KOPT-K1 (cell line): ENCODE measurements around the gene ACOX3.
"Not testable (repeated sequence)": the region's sequence is repeated elsewhere in the genome, so short reads cannot be mapped to it uniquely, and the experiment has no call there.

Source experiments
- H3K27ac ChIP-seq: fragments of 200-600 bp; sonication (generic); 2 replicates; pipeline ENCODE4 v1.5.1; 2016; ENCODE audit warnings: antibody characterized with exemption, mild to moderate bottlenecking, low read depth, low read length; ENCODE audit not compliant: poor library complexity, severe bottlenecking
- H3K36me3 ChIP-seq: fragments of 200-600 bp; sonication (generic); 2 replicates; pipeline ENCODE4 v1.5.1; 2017; ENCODE audit warnings: antibody characterized with exemption, mild to moderate bottlenecking, low read length, moderate library complexity; ENCODE audit not compliant: insufficient read depth
- H3K9me3 ChIP-seq: fragments of 200-600 bp; sonication (generic); 2 replicates; pipeline ENCODE4 v1.5.1; 2017; ENCODE audit warnings: antibody characterized with exemption, low read length, mild to moderate bottlenecking; ENCODE audit not compliant: insufficient read depth, poor library complexity, severe bottlenecking

Gene ACOX3

DNA sequence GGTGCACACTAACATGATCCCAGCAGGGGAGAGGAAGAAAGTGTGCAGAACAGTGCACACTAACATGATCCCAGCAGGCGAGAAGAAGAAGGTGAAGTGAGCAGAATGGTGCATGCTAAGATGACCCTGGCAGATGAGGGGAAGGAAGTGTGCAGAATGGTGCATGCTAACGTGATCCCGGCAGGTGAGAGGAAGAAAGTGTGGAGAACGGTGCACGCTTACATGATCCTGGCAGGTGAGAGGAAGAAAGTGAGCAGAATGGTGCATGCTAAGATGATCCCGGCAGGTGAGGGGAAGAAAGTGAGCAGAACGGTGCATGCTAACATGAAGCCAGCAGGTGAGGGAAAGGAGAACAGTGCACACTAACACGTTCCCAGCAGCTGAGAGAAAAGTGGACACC is 83.7 kb downstream of the ACOX3 start:
- Histone ChIP-seq H3K9me3 (peaks cover 9% of the 10 kb centered on the region), H3K36me3 (no peaks in the 10 kb centered on the region), H3K27ac (no peak overlapping the region)

GRCh38 chr4:8355864-8356565 is 84.5 kb downstream of the ACOX3 start:
- Histone ChIP-seq H3K9me3 (peaks cover 3% of the 10 kb centered on the region), H3K36me3 (no peaks in the 10 kb centered on the region), H3K27ac (no peak overlapping the region)

- Histone ChIP-seq H3K27ac (no peak overlapping the region), H3K9me3 (no peaks in the 10 kb centered on the region), H3K36me3 (no peaks in the 10 kb centered on the region)
Measured at GRCh38 chr4:8355306-8355705, 85.2 kb downstream of the ACOX3 start.

- no peak overlapping the region for H3K27ac ChIP-seq
- H3K36me3 ChIP-seq: no peaks in the 10 kb centered on the region
- no peaks in the 10 kb centered on the region for H3K9me3 ChIP-seq
Measured at GRCh38 chr4:8353912-8354453, 86.5 kb downstream of the ACOX3 start.

DNA sequence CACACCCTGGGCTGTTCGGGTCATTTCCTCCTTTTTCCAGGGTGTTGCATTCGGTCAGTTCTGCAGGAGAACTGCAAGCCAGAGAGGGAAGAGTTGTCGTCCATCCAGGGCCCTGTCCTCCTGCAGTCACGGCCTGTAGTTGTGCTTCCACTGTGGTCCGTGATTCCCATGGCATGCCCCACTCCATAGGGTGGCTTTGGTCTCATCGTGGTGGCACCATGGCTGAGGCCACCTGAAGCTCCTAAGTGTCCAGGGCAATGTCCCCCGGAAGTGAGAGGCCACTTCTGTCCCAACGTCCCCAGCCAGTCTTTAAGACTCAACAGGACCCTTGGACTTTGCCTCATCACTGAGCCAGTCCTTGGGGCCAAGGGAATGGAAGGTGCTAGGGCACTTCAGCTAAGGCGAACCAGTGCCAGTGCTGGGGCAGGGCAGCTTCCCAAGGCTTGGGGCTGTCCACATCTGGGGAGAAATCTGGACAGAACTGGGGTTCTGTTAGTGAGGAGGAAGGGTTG is 87.3 kb downstream of the ACOX3 start:
- H3K9me3 ChIP-seq: no peaks in the 10 kb centered on the region
- no peaks in the 10 kb centered on the region for H3K36me3 ChIP-seq
- H3K27ac ChIP-seq: no peak overlapping the region

DNA sequence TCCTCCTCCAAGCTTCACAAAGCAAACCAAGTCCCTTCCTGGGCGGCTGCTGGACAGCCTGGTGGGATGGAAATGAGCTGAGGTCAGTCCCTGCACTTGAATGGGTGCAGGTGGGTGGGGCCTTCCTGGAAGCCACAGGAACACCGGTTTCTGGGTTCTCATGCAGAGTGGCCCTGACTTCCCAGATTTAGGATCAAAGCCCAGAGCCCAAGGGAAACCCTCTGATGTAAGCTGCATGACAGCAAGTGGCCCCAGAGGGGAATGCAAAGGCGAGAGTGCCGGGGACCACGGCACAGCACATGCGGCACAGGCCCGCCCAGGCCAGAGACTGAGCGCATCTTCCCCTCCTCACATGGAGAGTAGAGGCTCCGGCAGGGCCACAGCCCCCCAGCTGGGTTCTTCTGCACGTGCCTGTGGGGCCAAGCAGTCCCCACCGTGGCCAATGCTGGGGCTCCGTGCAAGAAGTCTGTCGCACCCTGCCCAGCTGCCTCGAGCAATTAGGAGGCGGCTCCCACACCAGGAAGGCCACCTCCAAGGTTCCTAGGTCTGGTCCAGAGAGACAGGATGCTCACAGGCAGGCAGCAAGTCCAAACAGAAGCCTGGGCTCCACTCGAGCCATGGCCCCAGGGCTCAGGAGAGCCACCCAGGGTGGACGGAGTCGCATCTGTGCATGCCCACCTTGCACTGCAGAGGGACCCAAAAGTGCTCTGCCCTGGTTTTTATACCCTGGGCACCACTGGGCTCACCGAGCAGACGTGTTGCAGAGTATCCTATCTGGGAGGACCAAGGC is 88.0 kb downstream of the ACOX3 start:
- no peaks in the 10 kb centered on the region for H3K36me3 ChIP-seq

GRCh38 chr4:8351931-8352367 is 88.6 kb downstream of the ACOX3 start:
- Histone ChIP-seq H3K27ac (no peak overlapping the region), H3K36me3 (no peaks in the 10 kb centered on the region), H3K9me3 (no peaks in the 10 kb centered on the region)

More for the DNA sequence above, 88.0 kb downstream of the ACOX3 start:
- no peak overlapping the region for H3K27ac ChIP-seq
- no peaks in the 10 kb centered on the region for H3K9me3 ChIP-seq

DNA sequence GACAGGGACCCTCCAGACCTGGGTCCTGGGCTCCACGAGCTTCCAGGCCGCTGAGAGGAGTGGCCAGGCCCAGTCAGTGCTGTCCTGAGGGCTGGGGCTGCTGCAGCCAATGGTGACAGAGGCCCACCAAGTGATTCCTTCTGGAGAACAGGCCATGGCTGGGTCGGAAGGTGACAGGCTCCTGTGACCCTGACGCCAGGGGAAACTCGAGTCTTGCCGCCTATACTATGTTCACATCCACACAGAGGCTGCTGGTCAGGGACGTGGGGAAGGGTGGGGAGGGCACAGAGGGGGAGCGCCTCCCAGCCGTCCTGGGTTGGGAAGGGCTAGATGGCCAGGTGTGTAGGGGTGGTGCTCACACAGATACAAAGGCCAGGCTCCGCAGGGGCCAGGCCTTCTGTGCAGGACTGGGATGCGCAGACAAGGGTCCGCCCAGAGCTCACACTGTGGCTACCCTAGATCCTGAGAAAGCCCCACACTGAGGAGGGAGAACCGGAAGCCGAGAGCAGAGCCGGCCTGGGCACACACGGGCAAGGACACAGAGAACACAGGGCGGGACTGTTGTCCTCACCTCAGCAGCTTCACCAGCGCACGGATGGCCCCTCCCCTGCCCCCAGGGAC is 89.6 kb downstream of the ACOX3 start:
- H3K9me3 ChIP-seq: no peaks in the 10 kb centered on the region
- H3K36me3 ChIP-seq: no peaks in the 10 kb centered on the region
- H3K27ac ChIP-seq: no peak overlapping the region

DNA sequence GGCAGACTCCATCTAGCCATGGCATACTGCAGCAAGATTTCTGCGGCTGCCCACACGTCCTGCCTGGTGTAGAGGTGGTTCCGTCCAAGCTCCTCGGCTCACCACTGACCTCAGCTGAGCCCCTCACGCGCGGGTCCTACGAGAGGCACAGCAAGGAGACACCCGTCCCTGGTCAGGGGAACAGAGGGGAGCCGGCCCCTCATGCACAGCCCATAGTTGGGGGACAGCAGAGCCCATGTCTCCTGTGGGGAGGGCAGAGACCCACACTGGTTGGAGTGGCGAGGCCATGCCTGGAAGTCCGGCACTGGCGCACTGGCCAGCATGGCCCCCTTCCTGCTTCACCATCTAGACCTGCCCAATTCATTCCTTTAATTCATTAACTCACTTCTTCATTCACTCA is 90.2 kb downstream of the ACOX3 start:
- no peak overlapping the region for H3K27ac ChIP-seq
- H3K36me3 ChIP-seq: no peaks in the 10 kb centered on the region
- no peaks in the 10 kb centered on the region for H3K9me3 ChIP-seq

GRCh38 chr4:8349664-8350236 is 90.8 kb downstream of the ACOX3 start:
- H3K9me3 ChIP-seq: no peaks in the 10 kb centered on the region
- H3K27ac ChIP-seq: no peak overlapping the region
- no peaks in the 10 kb centered on the region for H3K36me3 ChIP-seq

DNA sequence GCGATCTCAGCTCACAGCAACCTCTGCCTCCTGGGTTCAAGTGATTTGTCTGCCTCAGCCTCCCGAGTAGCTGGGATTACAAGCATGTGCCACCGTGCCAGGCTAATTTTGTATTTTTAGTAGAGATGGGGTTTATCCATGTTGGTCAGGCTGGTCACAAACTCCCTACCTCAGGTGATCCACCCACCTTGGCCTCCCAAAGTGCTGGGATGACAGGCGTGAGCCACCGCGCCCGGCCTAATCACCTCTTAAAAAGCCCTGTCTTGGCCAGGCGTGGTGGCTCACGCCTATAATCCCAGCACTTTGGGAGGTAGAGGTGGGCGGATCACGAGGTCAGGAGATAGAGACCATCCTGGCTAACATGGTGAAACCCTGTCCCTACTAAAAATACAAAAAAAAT is 91.3 kb downstream of the ACOX3 start:
- not testable (repeated sequence) for H3K36me3 ChIP-seq, H3K9me3 ChIP-seq, H3K27ac ChIP-seq

DNA sequence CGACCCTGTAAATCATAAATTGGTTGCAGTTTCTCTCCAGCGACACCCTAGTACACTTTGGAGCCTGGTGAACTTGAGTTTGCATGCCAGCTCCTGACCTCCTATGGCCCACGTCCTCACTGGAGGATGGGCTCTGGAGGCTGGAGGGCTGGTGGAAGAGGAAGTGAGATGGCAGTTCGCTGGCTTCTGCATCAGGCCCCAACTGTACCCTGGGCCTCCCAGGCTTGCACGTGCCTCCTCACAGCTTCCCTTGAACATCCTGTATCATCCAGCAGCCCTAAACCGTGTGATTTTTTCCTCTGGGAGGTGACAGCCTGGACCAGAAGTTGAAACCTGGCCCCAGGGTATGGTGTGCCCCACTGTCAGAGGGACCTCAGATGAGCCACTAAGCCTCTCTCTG is 92.5 kb downstream of the ACOX3 start:
- Histone ChIP-seq H3K9me3 (no peaks in the 10 kb centered on the region), H3K36me3 (no peaks in the 10 kb centered on the region), H3K27ac (no peak overlapping the region)

DNA sequence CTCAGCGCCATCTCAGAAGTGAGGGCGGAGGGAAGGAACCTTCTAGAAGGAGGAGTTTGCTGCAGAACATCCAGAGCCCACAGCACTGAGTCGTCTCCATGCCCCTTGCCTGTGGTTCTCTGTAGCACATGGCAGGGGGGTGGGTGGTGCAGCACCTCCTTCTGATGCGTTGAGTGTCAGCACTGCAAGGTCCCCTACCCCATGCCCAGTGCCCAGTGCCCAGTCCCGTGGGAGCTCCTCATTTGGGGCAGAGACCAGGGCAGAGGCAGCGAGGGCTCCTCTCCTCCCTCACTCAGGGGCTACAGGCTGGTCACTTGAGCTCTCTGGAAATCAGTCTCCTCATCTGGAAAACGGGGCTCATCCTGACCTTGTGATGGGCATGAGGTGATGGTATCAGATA is 92.9 kb downstream of the ACOX3 start:
- Histone ChIP-seq H3K27ac (no peak overlapping the region), H3K36me3 (no peaks in the 10 kb centered on the region), H3K9me3 (no peaks in the 10 kb centered on the region)

DNA sequence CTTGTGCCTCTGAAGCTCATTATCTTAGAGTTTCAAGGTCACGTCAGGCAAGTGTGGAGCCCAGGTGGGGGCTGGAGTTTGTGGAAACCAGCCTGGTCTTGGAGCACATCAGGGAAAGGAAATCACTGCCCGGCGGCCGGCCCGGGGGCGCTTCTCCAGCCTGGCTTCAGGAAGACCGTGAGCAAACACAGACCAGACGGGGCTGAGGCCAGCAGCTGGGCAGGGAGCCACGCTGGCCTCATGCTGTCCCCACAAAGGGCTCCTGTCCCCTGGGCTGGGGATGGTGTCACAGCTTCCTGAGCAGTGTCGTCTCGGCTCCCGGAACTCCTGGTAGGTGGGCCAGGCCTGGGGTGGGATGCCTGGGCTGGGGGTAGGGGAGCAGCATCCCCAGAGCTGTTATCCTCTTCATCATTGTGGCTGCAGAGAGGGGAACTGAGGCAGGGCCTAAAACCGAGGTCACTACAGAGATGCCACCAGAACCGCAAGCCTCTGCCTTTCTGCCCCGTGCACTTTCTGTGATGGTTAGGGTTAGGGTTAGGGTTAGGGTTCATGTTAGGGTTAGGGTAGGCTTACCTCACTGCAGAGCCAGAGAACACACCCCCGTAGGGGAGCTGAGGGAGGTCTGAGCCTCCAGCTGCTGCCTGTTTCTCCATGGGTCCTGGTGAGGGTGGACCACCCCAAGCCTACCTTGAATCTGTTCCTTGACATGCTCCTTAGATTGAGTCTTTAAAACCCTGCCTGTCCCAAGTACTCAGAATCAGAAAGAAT is 93.5 kb downstream of the ACOX3 start:
- H3K9me3 ChIP-seq: no peaks in the 10 kb centered on the region
- no peak overlapping the region for H3K27ac ChIP-seq
- no peaks in the 10 kb centered on the region for H3K36me3 ChIP-seq
